ENCODE data around the gene SNX15.

The SNX15 gene

GRCh38 chr11:65060913-65061408 is 33.7 kb downstream of the SNX15 start:
- H3K9me3 ChIP-seq (ENCODE audit: control insufficient read depth in 5 of 5, low read length in 5 of 5), result no peaks in the 10 kb centered on the region
- no peaks in the 10 kb centered on the region for H3K36me3 ChIP-seq (ENCODE audit: control insufficient read depth in 5 of 5, insufficient read depth in 5 of 5, low read length in 5 of 5)

GRCh38 chr11:65063532-65063931 is 36.3 kb downstream of the SNX15 start:
- Histone ChIP-seq H3K27ac (ENCODE audit: low read depth, low read length) (no peak overlapping the region), H3K36me3 (ENCODE audit: control insufficient read depth in 5 of 5, insufficient read depth in 5 of 5, low read length in 5 of 5) (no peaks in the 10 kb centered on the region), H3K27me3 (ENCODE audit: control insufficient read depth in 5 of 5, insufficient read depth in 4 of 5, low read length in 5 of 5) (peaks cover 0 to 17% (median 2%) of the 10 kb centered on the region in 5 donors), H3K4me1 (ENCODE audit: control insufficient read depth in 5 of 5, insufficient read depth in 5 of 5, low read length in 5 of 5) (no peaks in the 10 kb centered on the region), H3K4me3 (ENCODE audit: low read depth in 1 of 5, low read length in 5 of 5) (no peak overlapping the region), H3K9ac (ENCODE audit: low read length in 5 of 5) (no peak overlapping the region), H3K9me3 (ENCODE audit: control insufficient read depth in 5 of 5, low read length in 5 of 5) (no peaks in the 10 kb centered on the region)

More at GRCh38 chr11:65060913-65061408, 33.7 kb downstream of the SNX15 start:
- H3K27me3 ChIP-seq (ENCODE audit: control insufficient read depth in 5 of 5, insufficient read depth in 4 of 5, low read length in 5 of 5), result peaks cover 0 to 11% (median 2%) of the 10 kb centered on the region in 5 donors
- H3K4me3 ChIP-seq (ENCODE audit: low read depth in 1 of 5, low read length in 5 of 5), result no peak overlapping the region
- H3K27ac ChIP-seq (ENCODE audit: low read depth, low read length), result no peak overlapping the region
- H3K4me1 ChIP-seq (ENCODE audit: control insufficient read depth in 5 of 5, insufficient read depth in 5 of 5, low read length in 5 of 5), result no peaks in the 10 kb centered on the region
- H3K9ac ChIP-seq (ENCODE audit: low read length in 5 of 5), result no peak overlapping the region

DNA sequence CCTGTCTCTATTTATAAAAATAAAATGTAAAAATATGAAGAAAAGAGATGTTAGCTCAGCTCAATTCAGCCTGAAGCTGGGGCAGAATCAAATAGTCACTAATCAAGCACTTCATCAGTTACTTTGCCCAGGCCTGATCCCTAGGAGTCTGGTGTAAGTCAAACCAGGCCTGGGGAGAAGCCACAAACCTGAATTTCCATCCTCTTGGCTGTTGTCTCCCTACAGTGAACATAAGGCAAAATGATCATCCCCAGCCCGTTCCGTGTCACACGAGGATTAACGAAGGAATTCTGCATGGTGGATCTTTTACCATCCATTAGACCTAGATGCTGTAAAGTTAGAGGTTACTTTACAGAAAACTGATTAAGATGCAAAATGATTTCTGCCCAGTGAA is 37.6 kb downstream of the SNX15 start:
- no peak overlapping the region for H3K4me3 ChIP-seq (ENCODE audit: low read depth in 1 of 5, low read length in 5 of 5)
- H3K27me3 ChIP-seq (ENCODE audit: control insufficient read depth in 5 of 5, insufficient read depth in 4 of 5, low read length in 5 of 5), result peaks cover 0 to 16% (median 2%) of the 10 kb centered on the region in 5 donors
- H3K9me3 ChIP-seq (ENCODE audit: control insufficient read depth in 5 of 5, low read length in 5 of 5), result no peaks in the 10 kb centered on the region
- no peaks in the 10 kb centered on the region for H3K4me1 ChIP-seq (ENCODE audit: control insufficient read depth in 5 of 5, insufficient read depth in 5 of 5, low read length in 5 of 5)
- H3K9ac ChIP-seq (ENCODE audit: low read length in 5 of 5), result no peak overlapping the region
- no peaks in the 10 kb centered on the region for H3K36me3 ChIP-seq (ENCODE audit: control insufficient read depth in 5 of 5, insufficient read depth in 5 of 5, low read length in 5 of 5)
- H3K27ac ChIP-seq (ENCODE audit: low read depth, low read length), result no peak overlapping the region

- H3K27ac ChIP-seq (ENCODE audit: low read depth, low read length), result no peak overlapping the region
- H3K4me3 ChIP-seq (ENCODE audit: low read depth in 1 of 5, low read length in 5 of 5), result no peak overlapping the region
- H3K36me3 ChIP-seq (ENCODE audit: control insufficient read depth in 5 of 5, insufficient read depth in 5 of 5, low read length in 5 of 5), result no peaks in the 10 kb centered on the region
- H3K4me1 ChIP-seq (ENCODE audit: control insufficient read depth in 5 of 5, insufficient read depth in 5 of 5, low read length in 5 of 5), result no peaks in the 10 kb centered on the region
- no peaks in the 10 kb centered on the region for H3K9me3 ChIP-seq (ENCODE audit: control insufficient read depth in 5 of 5, low read length in 5 of 5)
- peaks cover 0 to 11% (median 2%) of the 10 kb centered on the region in 5 donors for H3K27me3 ChIP-seq (ENCODE audit: control insufficient read depth in 5 of 5, insufficient read depth in 4 of 5, low read length in 5 of 5)
- H3K9ac ChIP-seq (ENCODE audit: low read length in 5 of 5), result no peak overlapping the region
Observed at GRCh38 chr11:65065851-65066250, 38.6 kb downstream of the SNX15 start.

DNA sequence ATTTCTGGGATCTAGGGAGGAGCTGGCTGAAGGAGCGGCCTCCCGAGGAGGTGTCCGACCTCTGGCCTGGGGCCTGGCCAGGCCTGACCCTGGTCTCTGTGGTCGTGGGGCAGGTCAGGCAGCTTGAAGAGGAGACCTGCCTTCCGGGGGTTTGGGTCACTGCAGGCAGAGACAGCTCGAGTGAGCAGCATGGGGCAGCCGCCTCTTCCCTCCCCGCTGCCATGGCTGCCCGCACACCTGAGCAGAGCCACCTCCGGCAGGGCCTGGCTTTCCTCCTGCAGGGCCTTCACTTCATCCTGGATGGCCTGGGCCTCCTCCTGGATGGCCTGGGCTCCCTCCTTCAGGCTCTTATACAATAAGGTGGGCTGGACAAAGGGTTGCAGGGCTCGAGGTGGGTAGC is 39.1 kb downstream of the SNX15 start:
- Histone ChIP-seq H3K36me3 (ENCODE audit: control insufficient read depth in 5 of 5, insufficient read depth in 5 of 5, low read length in 5 of 5) (no peaks in the 10 kb centered on the region), H3K9me3 (ENCODE audit: control insufficient read depth in 5 of 5, low read length in 5 of 5) (no peaks in the 10 kb centered on the region)

GRCh38 chr11:65066805-65067291 is 39.6 kb downstream of the SNX15 start:
- Histone ChIP-seq H3K4me1 (ENCODE audit: control insufficient read depth in 5 of 5, insufficient read depth in 5 of 5, low read length in 5 of 5) (no peaks in the 10 kb centered on the region), H3K27me3 (ENCODE audit: control insufficient read depth in 5 of 5, insufficient read depth in 4 of 5, low read length in 5 of 5) (peaks cover 0 to 11% (median 2%) of the 10 kb centered on the region in 5 donors), H3K36me3 (ENCODE audit: control insufficient read depth in 5 of 5, insufficient read depth in 5 of 5, low read length in 5 of 5) (no peaks in the 10 kb centered on the region), H3K27ac (ENCODE audit: low read depth, low read length) (no peak overlapping the region), H3K4me3 (ENCODE audit: low read depth in 1 of 5, low read length in 5 of 5) (no peak overlapping the region), H3K9ac (ENCODE audit: low read length in 5 of 5) (no peak overlapping the region), H3K9me3 (ENCODE audit: control insufficient read depth in 5 of 5, low read length in 5 of 5) (no peaks in the 10 kb centered on the region)

More for the DNA sequence above, 39.1 kb downstream of the SNX15 start:
- H3K27ac ChIP-seq (ENCODE audit: low read depth, low read length), result no peak overlapping the region
- no peak overlapping the region for H3K4me3 ChIP-seq (ENCODE audit: low read depth in 1 of 5, low read length in 5 of 5)
- H3K27me3 ChIP-seq (ENCODE audit: control insufficient read depth in 5 of 5, insufficient read depth in 4 of 5, low read length in 5 of 5), result peaks cover 0 to 11% (median 2%) of the 10 kb centered on the region in 5 donors
- no peak overlapping the region for H3K9ac ChIP-seq (ENCODE audit: low read length in 5 of 5)
- H3K4me1 ChIP-seq (ENCODE audit: control insufficient read depth in 5 of 5, insufficient read depth in 5 of 5, low read length in 5 of 5), result no peaks in the 10 kb centered on the region

DNA sequence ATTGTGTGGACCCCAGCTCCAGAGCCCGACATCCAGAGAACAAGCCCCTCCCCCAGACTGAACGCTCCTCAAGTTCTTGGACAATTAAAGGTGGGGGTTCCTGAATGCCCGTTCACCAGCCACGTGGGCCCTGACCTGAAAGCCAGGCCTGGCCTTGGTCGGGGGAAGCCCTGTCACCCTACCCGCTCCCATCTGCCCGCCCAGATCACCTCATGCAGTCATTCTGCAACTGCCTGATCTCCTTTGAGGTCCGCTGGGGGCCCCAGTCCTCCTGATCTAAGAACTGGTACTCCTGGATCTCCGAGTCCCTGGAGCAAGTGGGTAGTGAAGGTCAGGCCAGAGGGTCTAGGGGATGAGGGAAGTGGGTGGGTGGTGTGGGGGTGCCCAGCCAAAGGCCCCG is 40.2 kb downstream of the SNX15 start:
- no peak overlapping the region for H3K4me3 ChIP-seq (ENCODE audit: low read depth in 1 of 5, low read length in 5 of 5)
- no peaks in the 10 kb centered on the region for H3K9me3 ChIP-seq (ENCODE audit: control insufficient read depth in 5 of 5, low read length in 5 of 5)
- no peaks in the 10 kb centered on the region for H3K36me3 ChIP-seq (ENCODE audit: control insufficient read depth in 5 of 5, insufficient read depth in 5 of 5, low read length in 5 of 5)
- no peak overlapping the region for H3K27ac ChIP-seq (ENCODE audit: low read depth, low read length)
- H3K27me3 ChIP-seq (ENCODE audit: control insufficient read depth in 5 of 5, insufficient read depth in 4 of 5, low read length in 5 of 5), result peaks cover 0 to 11% (median 2%) of the 10 kb centered on the region in 5 donors
- no peak overlapping the region for H3K9ac ChIP-seq (ENCODE audit: low read length in 5 of 5)
- H3K4me1 ChIP-seq (ENCODE audit: control insufficient read depth in 5 of 5, insufficient read depth in 5 of 5, low read length in 5 of 5), result no peaks in the 10 kb centered on the region

- H3K9me3 ChIP-seq (ENCODE audit: control insufficient read depth in 5 of 5, low read length in 5 of 5), result no peaks in the 10 kb centered on the region
- H3K27me3 ChIP-seq (ENCODE audit: control insufficient read depth in 5 of 5, insufficient read depth in 4 of 5, low read length in 5 of 5), result peaks cover 0 to 7% (median 0%) of the 10 kb centered on the region in 5 donors
- H3K27ac ChIP-seq (ENCODE audit: low read depth, low read length), result no peak overlapping the region
- H3K4me1 ChIP-seq (ENCODE audit: control insufficient read depth in 5 of 5, insufficient read depth in 5 of 5, low read length in 5 of 5), result no peaks in the 10 kb centered on the region
- H3K9ac ChIP-seq (ENCODE audit: low read length in 5 of 5), result no peak overlapping the region
- no peaks in the 10 kb centered on the region for H3K36me3 ChIP-seq (ENCODE audit: control insufficient read depth in 5 of 5, insufficient read depth in 5 of 5, low read length in 5 of 5)
- H3K4me3 ChIP-seq (ENCODE audit: low read depth in 1 of 5, low read length in 5 of 5), result no peak overlapping the region
Observed at GRCh38 chr11:65069217-65069616, 42.0 kb downstream of the SNX15 start.

GRCh38 chr11:65071907-65072630 is 44.8 kb downstream of the SNX15 start:
- no peaks in the 10 kb centered on the region for H3K4me1 ChIP-seq (ENCODE audit: control insufficient read depth in 5 of 5, insufficient read depth in 5 of 5, low read length in 5 of 5)
- peaks cover 0 to 2% (median 0%) of the 10 kb centered on the region in 5 donors for H3K27me3 ChIP-seq (ENCODE audit: control insufficient read depth in 5 of 5, insufficient read depth in 4 of 5, low read length in 5 of 5)
- no peaks in the 10 kb centered on the region for H3K36me3 ChIP-seq (ENCODE audit: control insufficient read depth in 5 of 5, insufficient read depth in 5 of 5, low read length in 5 of 5)
- H3K9me3 ChIP-seq (ENCODE audit: control insufficient read depth in 5 of 5, low read length in 5 of 5), result no peaks in the 10 kb centered on the region
- H3K9ac ChIP-seq (ENCODE audit: low read length in 5 of 5), result no peak overlapping the region
- no peak overlapping the region for H3K4me3 ChIP-seq (ENCODE audit: low read depth in 1 of 5, low read length in 5 of 5)
- H3K27ac ChIP-seq (ENCODE audit: low read depth, low read length), result no peak overlapping the region

DNA sequence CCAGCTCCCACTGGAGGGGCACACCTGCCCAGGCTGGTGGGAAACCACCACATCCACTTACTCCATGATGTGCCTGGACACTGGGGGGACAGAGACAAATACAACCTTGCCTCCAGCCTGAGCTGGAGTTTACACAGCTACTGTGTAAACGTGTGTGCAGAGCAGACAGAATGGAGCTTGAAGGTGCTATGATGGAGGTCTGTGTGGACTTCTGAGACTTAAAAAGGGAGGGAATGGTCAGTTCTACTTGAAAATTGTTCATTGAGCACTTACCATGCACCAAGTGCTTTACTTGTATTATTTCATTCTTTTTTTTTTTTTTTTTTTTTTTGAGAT is 45.4 kb downstream of the SNX15 start:
- no peak overlapping the region for H3K27ac ChIP-seq (ENCODE audit: low read depth, low read length)
- no peak overlapping the region for H3K4me3 ChIP-seq (ENCODE audit: low read depth in 1 of 5, low read length in 5 of 5)
- no peaks in the 10 kb centered on the region for H3K36me3 ChIP-seq (ENCODE audit: control insufficient read depth in 5 of 5, insufficient read depth in 5 of 5, low read length in 5 of 5)
- H3K27me3 ChIP-seq (ENCODE audit: control insufficient read depth in 5 of 5, insufficient read depth in 4 of 5, low read length in 5 of 5), result no peaks in the 10 kb centered on the region
- H3K9ac ChIP-seq (ENCODE audit: low read length in 5 of 5), result no peak overlapping the region
- H3K4me1 ChIP-seq (ENCODE audit: control insufficient read depth in 5 of 5, insufficient read depth in 5 of 5, low read length in 5 of 5), result no peaks in the 10 kb centered on the region
- no peaks in the 10 kb centered on the region for H3K9me3 ChIP-seq (ENCODE audit: control insufficient read depth in 5 of 5, low read length in 5 of 5)

Measured in subcutaneous abdominal adipose tissue (tissue), 5 donors.